GM10266 (cell line): Measurements from ENCODE around the gene IL19.

ENCODE experiments used
- DNase-seq: peaks from one replicate; pipeline ENCODE4 v3.0.0; 2012; ENCODE audit errors: extremely low spot score
- CTCF ChIP-seq: IDR thresholded peaks from 2 replicates; pipeline ENCODE4 v1.5.1; 2012; ENCODE audit warnings: mild to moderate bottlenecking, low read depth; ENCODE audit not compliant: control insufficient read depth, insufficient read depth; ENCODE audit errors: missing control alignments

Gene IL19

GRCh38 chr1:206866062-206866461 lies 95.5 kb downstream of the IL19 start:
- DNase-seq = no peak
- TF ChIP-seq CTCF = no peak

GRCh38 chr1:206867239-206867638 lies 96.7 kb downstream of the IL19 start:
- DNase-seq = no peak
- no peak for TF ChIP-seq CTCF

- no peak for TF ChIP-seq CTCF
- DNase-seq = no peak
These were observed 97.1 kb downstream of the IL19 start for GRCh38 chr1:206867716-206868115.

GRCh38 chr1:206868264-206868663 lies 97.7 kb downstream of the IL19 start:
- no peak for DNase-seq
- no peak for TF ChIP-seq CTCF

- DNase-seq = no peak
These were observed 101.6 kb downstream of the IL19 start for GRCh38 chr1:206872139-206872538.

GRCh38 chr1:206873603-206874188 lies 103.1 kb downstream of the IL19 start:
- no peak for TF ChIP-seq CTCF
- no peak for DNase-seq

More at GRCh38 chr1:206872139-206872538, 101.6 kb downstream of the IL19 start:
- no peak for TF ChIP-seq CTCF

GRCh38 chr1:206875752-206876377 lies 105.3 kb downstream of the IL19 start:
- no peak for TF ChIP-seq CTCF
- no peak for DNase-seq
